Mesodermal cell (in vitro differentiated cells): ENCODE measurements around the gene MAD1L1. TPM values are rescaled to one million over a fixed set of nuclear protein-coding genes. Genes with fewer than 3 reads are reported as not detected.

ENCODE experiments used
- H3K27ac ChIP-seq: 2 replicates; pipeline ENCODE4 v1.7.0; 2013; ENCODE audit warnings: mild to moderate bottlenecking, low read depth, low read length, moderate library complexity; ENCODE audit not compliant: severe bottlenecking
- H3K36me3 ChIP-seq: 2 replicates; pipeline ENCODE4 v1.7.1; 2013; ENCODE audit warnings: mild to moderate bottlenecking, low read length, moderate library complexity; ENCODE audit not compliant: control insufficient read depth, insufficient read depth
- H3K4me1 ChIP-seq: one replicate; pipeline ENCODE4 v1.7.1; 2013; ENCODE audit warnings: mild to moderate bottlenecking, low read length; ENCODE audit not compliant: insufficient read depth, control insufficient read depth, poor library complexity, severe bottlenecking
- H3K4me3 ChIP-seq: 2 replicates; pipeline ENCODE4 v1.7.0; 2013; ENCODE audit warnings: low read length, control low read depth, mild to moderate bottlenecking; ENCODE audit not compliant: insufficient read depth, poor library complexity, severe bottlenecking; ENCODE audit errors: extremely low read depth
- H3K9me3 ChIP-seq: 2 replicates; pipeline ENCODE4 v1.7.1; 2013; ENCODE audit warnings: mild to moderate bottlenecking, low read length, moderate library complexity; ENCODE audit not compliant: control insufficient read depth
- WGBS, 2 experiments: methylation state at CpG; one replicate each; pipeline ENCODE4 v1.1.5; 2013; ENCODE audit warnings: missing lambda C conversion rate in 2 of 2; ENCODE audit not compliant: insufficient coverage in 2 of 2; 5-methylcytosine and 5-hydroxymethylcytosine counted together
- polyA plus RNA-seq, 2 experiments: library from polyadenylated mRNA; stranded (reverse); fragments of 50-300 nt; gene quantifications; one replicate each; pipeline ENCODE4 v1.2.3, GENCODE V29; 2013

MAD1L1 gene
- 35.4 TPM for polyA plus RNA-seq (2013, experiment 1 of 2)
- polyA plus RNA-seq (2013, experiment 2 of 2), result 28.6 TPM

DNA sequence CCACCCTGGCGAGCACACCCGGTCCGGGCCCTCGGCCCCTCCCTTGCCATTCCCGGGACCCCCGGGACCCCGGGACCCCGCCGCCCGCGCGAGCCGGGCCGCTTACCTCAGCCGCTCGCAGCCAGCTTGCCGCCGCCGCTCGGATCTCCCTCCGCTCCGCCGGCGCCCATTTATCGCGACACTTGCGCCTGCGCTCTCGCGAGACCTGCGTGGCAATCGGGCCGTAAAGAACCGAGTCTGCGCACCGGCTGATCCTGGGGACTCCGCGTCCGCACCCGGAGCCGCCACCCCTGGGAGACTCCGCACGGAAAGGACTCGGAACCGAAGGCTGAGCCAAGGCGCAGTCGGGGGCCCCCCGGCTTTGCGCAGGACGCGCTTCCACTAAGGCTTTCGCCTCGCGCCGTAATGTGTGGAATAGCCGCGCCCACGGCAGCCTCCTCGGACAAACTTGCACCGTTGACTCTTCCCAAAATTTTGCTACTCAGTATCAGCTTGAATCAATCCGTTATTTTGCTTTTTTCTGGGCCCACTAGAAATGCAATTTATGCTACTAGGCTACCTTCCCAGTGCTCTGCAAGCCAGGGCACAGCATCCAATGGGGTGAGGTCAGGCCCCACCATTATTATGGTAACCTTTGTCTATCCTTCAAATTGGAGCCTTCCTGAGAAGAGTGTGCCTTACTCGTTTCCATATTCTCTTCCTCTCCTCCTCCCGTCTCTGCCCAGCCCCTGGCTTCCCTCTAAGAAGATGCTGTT lies at the start of gene MAD1L1:
Gene MAD1L1 (minus strand): TSS at position 180 of the 755 bp plus-strand sequence. CDS start 2,812 bp downstream, outside the sequence.
- Histone ChIP-seq H3K4me3 (peak within 1 kb of the TSS; percentile 96), H3K27ac (peak within 1 kb of the TSS; percentile 73), H3K4me1 (peaks cover 14% of the 10 kb centered on the region), H3K36me3 (peaks cover 73% of the 10 kb centered on the region), H3K9me3 (no peaks in the 10 kb centered on the region)
- 0 to 1% methylated on average over 62 to 63 of the region's 63 CpGs for WGBS, 2 experiments

- Histone ChIP-seq H3K4me3 (no peak overlapping the region), H3K9me3 (no peaks in the 10 kb centered on the region), H3K4me1 (peaks cover 11% of the 10 kb centered on the region), H3K36me3 (peaks cover 4% of the 10 kb centered on the region), H3K27ac (no peak overlapping the region)
- 80 to 86% methylated on average over 12 to 14 of the region's 14 CpGs for WGBS, 2 experiments
Measured at GRCh38 chr7:2282185-2282751, 49.5 kb upstream of the MAD1L1 start.

- WGBS, 2 experiments, result 90 to 93% methylated on average over 6 to 8 of the region's 9 CpGs
- H3K36me3 ChIP-seq, result peaks cover 8% of the 10 kb centered on the region
- H3K27ac ChIP-seq, result peak overlapping the region; percentile 23
- H3K4me3 ChIP-seq, result no peak overlapping the region
- peaks cover 11% of the 10 kb centered on the region for H3K4me1 ChIP-seq
- no peaks in the 10 kb centered on the region for H3K9me3 ChIP-seq
Measured at GRCh38 chr7:2281541-2281940, 48.8 kb upstream of the MAD1L1 start.

GRCh38 chr7:2280424-2280823 lies 47.7 kb upstream of the MAD1L1 start:
- peaks cover 9% of the 10 kb centered on the region for H3K36me3 ChIP-seq
- peaks cover 11% of the 10 kb centered on the region for H3K4me1 ChIP-seq
- no peak overlapping the region for H3K27ac ChIP-seq
- no peaks in the 10 kb centered on the region for H3K9me3 ChIP-seq
- no peak overlapping the region for H3K4me3 ChIP-seq
- 100% methylated on average over 1 of the region's 2 CpGs for WGBS, 2 experiments

- WGBS, 2 experiments, result 100% methylated on average over 2 to 3 of the region's 4 CpGs
- H3K27ac ChIP-seq, result no peak overlapping the region
- no peak overlapping the region for H3K4me3 ChIP-seq
- no peaks in the 10 kb centered on the region for H3K9me3 ChIP-seq
- H3K4me1 ChIP-seq, result peaks cover 11% of the 10 kb centered on the region
- H3K36me3 ChIP-seq, result peaks cover 14% of the 10 kb centered on the region
Measured at GRCh38 chr7:2279896-2280295, 47.2 kb upstream of the MAD1L1 start.

DNA sequence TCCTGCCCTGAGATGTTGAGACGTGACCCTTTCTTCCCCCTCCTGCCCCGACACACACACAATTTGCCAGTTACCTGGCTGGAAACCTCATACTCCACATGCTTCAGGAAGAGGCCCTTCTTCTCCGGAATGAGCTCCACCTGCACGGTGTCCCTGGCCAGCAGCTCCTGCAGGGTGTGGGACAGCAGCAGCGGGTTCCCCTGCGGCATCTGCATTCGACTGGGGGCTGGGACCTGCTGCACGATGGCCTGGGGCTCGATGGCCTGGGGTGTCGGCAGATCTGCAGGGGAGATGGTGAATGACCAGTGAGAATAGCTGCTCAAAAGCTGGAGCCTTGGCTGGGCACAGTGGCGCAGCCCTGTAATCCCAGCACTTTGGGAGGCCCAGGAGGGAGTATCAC lies 45.3 kb upstream of the MAD1L1 start:
- Histone ChIP-seq H3K9me3 (no peaks in the 10 kb centered on the region), H3K4me3 (no peak overlapping the region)
- WGBS, 2 experiments, result 91 to 96% methylated on average over 11 of the region's 11 CpGs

GRCh38 chr7:2276107-2276506 lies 43.4 kb upstream of the MAD1L1 start:
- WGBS, 2 experiments, result 92 to 93% methylated on average over 18 of the region's 18 CpGs
- Histone ChIP-seq H3K4me3 (no peak overlapping the region), H3K9me3 (no peaks in the 10 kb centered on the region), H3K27ac (no peak overlapping the region), H3K4me1 (no peaks in the 10 kb centered on the region), H3K36me3 (peaks cover 33% of the 10 kb centered on the region)

More for the DNA sequence above, 45.3 kb upstream of the MAD1L1 start:
- H3K36me3 ChIP-seq, result peaks cover 22% of the 10 kb centered on the region
- peaks cover 11% of the 10 kb centered on the region for H3K4me1 ChIP-seq
- H3K27ac ChIP-seq, result no peak overlapping the region

- no peak overlapping the region for H3K27ac ChIP-seq
- WGBS, 2 experiments, result 92% methylated on average over 15 to 16 of the region's 18 CpGs
- peaks cover 33% of the 10 kb centered on the region for H3K36me3 ChIP-seq
- H3K4me1 ChIP-seq, result no peaks in the 10 kb centered on the region
- H3K4me3 ChIP-seq, result no peak overlapping the region
- H3K9me3 ChIP-seq, result no peaks in the 10 kb centered on the region
Measured at GRCh38 chr7:2275101-2275500, 42.4 kb upstream of the MAD1L1 start.

DNA sequence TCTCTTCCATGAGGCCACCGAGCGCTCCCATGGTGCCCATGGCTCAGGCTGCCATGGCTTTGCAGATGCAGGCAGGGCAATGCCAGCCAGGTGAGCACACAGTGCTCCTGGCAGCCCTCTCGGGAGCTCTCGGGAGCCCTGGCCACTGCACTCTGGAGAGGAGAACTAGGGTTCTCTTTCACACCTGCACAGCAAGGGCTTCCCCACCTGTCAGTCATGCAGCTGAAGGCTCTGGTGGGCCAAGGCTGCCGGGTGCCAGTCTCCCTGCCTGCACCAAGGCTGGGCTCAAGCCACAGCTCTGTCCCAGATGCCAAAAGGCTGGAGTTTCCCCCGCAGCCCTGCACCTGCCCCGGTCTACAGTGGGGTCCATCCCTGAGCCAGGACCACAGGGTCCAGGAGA lies 41.9 kb upstream of the MAD1L1 start:
- H3K27ac ChIP-seq, result no peak overlapping the region
- H3K4me3 ChIP-seq, result no peak overlapping the region
- H3K4me1 ChIP-seq, result peaks cover 4% of the 10 kb centered on the region
- no peaks in the 10 kb centered on the region for H3K9me3 ChIP-seq
- peaks cover 33% of the 10 kb centered on the region for H3K36me3 ChIP-seq
- WGBS, 2 experiments, result 89 to 100% methylated on average over 1 to 7 of the region's 7 CpGs

DNA sequence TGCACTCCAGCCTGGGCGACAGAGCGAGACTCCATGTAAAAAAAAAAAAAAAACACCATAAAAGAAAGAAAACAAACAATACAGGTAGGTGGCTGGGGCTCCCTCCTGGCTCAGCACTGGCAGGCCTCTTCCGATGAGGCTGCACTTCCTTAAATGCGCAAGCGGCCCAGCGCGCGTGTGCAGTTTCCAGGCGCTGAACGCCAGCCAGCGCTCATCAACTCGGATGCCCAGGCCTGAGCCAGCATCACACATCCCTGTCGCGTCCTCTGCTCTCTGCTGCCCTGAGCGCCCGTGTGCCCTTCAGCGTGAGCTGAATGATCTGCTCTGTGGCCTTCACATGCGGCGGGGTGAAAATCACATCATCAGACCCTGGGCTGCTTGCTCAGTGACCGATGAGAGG lies 41.1 kb upstream of the MAD1L1 start:
- H3K36me3 ChIP-seq, result peaks cover 33% of the 10 kb centered on the region
- H3K4me3 ChIP-seq, result no peak overlapping the region
- H3K27ac ChIP-seq, result no peak overlapping the region
- peaks cover 7% of the 10 kb centered on the region for H3K4me1 ChIP-seq
- no peaks in the 10 kb centered on the region for H3K9me3 ChIP-seq
- WGBS, 2 experiments, result 90 to 96% methylated on average over 18 of the region's 20 CpGs

DNA sequence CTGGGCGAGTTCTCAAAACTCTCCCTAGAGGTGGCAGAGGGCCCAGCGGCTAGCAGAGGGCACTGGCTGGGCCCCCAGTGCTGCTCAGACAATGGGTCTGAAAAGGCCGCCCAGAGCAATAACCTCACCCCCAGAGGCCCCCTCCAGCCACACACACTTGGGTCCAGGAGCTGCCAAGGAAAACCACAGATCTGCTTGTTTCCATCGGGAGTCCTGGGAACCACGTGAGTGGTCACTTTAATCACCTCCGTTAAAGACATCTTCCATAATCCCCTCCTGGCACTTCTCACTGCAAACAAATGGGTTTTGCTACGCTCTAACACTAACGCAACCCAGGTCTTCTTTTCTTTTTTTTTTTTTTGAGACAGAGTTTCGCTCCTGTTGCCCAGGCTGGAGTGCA lies 39.3 kb upstream of the MAD1L1 start:
- Histone ChIP-seq H3K4me3 (no peak overlapping the region), H3K4me1 (peaks cover 7% of the 10 kb centered on the region), H3K9me3 (no peaks in the 10 kb centered on the region), H3K36me3 (peaks cover 27% of the 10 kb centered on the region), H3K27ac (no peak overlapping the region)
- 95% methylated on average over 7 of the region's 9 CpGs for WGBS, 2 experiments
